Skin of body (tissue), 2 donors: ENCODE data around the gene ARHGAP26. TPM values are rescaled to one million over a fixed set of nuclear protein-coding genes. Genes with fewer than 3 reads are reported as not detected.

Experiments
- DNase-seq: peaks from one replicate; lab custom pipeline; 2025; lab: John Stamatoyannopoulos, UW
- total RNA-seq: library from RNA; depleted of rRNA; stranded (reverse); fragments of >200 nt; gene quantifications from one replicate; pipeline ENCODE4 v1.2.3, GENCODE V29; 2014

The ARHGAP26 gene
- total RNA-seq, 1 donor from 2014 or later, result 40.6 TPM

DNA sequence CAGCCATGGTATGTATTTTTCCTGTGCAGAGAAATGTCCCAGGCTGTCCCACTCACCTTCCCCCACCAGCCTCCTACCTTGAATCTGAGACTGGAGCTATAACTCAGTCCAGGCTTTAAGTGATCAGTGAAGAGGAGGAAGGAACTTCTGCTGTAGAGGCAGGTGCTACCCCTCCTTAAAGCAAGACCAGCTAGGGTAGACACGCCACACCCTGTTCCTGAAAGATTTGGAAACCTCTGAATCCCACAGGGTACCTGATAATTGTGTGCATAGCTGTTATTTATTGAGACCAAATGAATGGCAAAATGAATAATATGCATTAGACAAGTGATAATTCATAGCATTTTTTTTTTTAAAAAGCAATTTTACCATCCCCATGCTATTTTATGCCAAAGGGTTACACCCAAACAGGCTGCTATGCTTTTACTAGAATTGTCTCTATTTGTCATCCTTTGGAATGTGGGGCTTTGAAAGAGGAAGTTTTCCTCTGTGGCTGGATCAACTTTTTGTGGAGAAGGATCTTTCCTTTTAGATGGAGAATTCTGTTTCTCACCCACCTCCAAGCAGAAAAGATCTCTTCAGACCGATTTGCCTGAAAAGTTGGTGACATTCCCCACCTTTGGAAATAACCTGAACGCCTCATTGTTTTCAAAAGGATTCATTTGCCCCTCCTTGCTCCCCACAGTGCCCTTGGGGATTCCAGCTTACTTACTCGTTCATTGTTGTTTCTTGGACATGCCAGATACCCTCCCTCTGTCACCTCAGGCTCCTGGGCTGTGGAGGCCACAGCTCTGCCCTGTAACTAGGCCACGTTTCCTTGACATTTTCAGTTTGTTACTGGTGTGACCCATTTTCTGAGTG, 384.6 kb downstream of the ARHGAP26 start:
- peak; percentile 32 for DNase-seq

DNA sequence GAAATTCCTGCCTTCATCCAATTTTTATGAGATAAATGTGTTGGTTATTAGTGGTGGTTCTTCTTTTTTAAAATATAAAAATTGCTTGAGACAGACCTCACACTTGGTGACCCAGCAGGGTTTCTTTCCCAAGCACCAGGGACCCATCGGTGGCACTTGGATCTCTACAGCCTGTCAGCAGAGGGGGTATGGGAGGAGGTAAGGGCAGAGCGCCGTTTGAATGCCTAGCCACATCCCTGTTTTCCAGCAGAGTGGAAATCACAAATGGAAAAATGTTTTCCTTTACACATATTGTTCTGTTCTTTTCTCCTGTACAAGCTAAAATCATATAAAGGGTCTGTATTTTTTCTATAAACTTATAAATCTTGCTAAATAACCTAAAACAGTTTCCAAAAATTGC, 385.3 kb downstream of the ARHGAP26 start:
- DNase-seq, result no peak

DNA sequence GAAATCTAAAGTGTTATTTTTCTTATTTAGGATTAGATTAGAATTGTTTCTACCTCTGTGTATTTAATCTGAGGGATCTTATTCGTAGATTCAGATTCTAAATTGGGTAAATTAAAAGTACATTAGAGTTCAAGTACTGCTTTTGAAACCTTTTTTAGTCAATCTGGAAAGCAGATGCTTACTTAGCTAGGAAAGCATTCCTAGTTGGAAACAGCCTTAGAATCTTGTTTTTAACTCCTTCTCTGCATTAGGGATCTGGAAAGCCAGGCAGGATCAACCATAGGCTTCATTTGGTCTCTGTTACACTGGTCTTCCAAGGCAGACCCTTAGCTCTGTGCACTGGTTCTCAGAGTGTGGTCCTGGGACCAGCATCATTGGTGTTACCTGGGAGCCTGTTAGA, 385.9 kb downstream of the ARHGAP26 start:
- DNase-seq, result peak; percentile 63

DNA sequence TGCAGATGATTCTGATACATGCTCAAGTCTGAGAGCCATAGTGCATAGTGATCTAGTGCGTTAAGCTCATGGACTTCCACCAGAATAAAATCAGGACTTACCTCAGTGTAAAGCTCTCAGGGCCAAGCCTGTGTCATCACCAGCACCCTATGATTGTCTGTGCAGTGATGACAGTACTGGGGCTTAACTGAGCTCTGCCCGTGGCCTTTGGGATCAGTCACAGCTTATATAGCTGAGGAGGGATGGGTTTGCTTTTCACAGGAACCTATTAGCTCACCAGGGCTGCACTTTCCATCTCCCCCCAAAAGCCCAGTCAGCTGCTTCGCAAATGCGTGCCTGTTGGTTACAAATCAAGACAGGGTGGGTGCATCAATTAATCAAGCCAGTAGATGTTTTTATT, 386.4 kb downstream of the ARHGAP26 start:
- DNase-seq, result peak; percentile 87

DNA sequence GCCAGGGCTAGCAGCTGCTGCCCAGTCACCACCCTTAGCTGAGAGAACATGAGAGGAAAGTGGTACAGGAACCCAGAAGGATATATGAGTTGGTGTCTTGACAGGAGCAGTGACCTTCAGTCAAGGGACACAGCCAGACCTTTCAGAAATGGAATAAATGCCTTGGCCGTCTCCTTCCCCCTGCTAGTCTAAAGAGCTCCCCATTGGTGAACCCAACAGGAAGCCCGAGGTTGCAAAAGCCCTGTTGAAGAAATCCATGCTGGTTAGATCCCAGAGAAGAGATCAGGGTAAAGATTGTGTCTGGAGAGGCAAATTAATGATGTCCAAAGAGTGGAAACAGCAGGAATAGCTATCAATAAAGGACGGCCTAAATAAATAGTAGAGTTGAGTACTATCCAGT, 388.9 kb downstream of the ARHGAP26 start:
- no peak for DNase-seq

DNA sequence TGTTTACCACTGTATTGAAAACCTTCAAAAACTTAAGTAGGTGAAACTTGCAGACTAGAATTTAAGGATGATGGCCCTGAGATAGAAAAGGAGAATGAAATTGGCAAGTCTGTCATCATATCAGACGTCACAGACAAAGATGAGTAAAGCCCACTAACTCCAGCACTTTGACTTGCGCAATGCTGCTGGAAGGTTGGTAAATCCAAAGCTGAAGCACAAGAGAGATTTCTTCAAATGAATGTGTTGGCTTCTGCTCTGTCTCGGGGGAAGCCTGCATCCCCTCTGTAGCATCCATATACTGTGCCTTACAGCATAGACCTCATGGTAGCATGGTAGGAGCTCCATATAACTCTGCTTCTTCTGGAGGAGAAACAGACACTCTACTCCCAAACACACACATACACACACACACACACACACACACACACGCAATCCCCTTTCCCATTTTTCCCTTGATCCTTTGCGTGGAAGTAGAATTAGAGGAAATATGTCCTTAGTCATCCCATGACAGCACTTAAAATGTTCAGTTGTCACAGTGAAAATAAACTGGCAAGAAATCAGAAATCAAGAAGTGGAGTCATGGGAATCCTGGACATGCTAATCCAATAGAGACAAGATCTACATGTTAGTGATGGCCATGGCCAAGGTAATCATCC, 391.8 kb downstream of the ARHGAP26 start:
- DNase-seq, result no peak

DNA sequence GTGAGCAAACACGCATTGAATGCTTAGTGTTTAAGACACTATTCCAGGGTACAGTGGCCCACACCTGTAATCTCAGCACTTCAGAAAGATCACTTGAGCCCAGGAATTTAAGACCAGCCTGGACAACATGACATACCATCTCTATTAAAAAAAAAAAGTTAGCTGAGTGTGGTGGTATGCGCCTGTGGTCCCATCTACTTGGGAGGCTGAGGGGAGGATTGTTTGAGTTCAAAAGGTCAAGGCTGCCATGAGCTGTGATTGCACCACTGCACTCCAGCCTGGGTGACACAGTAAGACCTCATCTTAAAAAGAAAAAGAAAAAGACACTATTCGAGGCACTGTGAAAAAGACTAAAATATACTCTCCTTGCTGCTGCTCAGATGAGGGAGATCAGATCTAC, 392.6 kb downstream of the ARHGAP26 start:
- no peak for DNase-seq

DNA sequence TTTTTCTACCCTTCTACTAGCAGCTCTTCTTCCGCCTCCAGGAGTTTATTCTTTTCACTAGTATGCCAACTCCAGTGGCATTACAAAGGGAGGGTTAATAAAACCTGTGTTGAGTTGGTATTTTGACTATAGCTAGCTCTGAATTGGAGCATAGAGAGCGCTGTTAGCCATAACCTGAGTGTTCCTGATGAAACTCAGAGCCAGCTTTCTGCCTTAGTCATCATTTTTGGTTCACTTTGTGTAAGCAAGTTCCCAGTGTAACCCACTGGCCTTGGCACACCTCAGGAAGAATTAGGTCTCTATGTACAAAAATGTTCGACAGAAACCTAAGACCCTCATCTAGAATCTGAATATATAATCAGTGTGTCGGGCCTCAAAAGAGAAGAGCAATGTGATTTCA, 394.4 kb downstream of the ARHGAP26 start:
- no peak for DNase-seq

DNA sequence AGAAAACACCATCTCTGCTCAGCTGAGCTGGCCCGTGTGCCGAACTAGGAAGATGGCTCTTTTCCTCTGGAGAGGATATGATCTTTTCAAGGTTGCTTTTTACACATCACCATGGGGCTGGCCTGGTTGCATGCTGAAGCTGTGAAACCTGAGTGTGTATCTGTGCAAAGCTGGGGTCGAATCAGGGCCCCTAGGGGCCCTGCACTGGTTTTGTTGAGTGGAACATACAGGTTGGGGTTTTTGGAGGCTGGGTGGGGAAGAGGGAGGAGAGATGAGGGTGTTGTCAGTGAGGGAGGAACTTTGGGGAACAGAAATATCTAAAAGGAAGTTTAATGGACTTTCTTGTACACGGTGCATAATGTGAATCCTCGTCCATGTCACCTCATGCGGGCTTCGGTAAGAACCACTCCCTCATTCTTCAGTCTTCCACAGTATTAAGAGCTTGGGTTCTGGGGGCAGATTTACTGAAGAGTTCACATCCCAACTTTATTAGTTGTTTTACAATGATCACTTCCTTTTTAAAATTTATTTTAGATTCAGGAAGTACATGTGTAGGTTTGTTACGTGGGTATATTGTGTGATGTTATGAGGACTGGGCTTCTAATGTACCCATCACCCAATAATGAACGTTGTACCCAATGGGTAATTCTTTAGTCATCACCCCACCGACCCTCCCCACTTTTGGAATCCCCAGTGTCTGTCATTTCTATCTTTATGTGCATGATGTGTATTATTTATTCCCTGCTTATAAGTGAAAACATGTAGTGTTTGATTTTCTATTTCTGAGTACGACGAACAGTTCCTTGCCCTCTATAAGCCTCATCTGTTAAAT, 395.1 kb downstream of the ARHGAP26 start:
- DNase-seq, result no peak

DNA sequence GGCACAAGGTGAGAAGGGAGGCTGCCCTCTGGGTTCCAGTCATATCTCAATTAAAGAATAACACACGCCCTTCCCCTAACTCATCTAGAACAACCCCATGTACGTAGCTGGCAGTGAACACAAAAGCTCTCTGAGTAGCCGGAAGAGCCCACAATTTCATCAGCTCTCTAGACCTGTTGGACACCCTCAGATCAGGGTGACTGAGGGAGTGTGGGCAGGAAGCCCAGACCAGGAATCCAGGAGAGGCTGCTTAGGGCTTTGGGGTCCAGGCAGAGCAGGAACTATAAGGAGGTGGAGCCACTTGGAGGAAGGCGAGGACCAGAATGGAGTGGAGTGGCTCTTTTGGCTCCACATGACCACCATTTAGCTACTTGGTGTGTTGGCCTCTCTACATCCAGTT, 395.9 kb downstream of the ARHGAP26 start:
- no peak for DNase-seq

DNA sequence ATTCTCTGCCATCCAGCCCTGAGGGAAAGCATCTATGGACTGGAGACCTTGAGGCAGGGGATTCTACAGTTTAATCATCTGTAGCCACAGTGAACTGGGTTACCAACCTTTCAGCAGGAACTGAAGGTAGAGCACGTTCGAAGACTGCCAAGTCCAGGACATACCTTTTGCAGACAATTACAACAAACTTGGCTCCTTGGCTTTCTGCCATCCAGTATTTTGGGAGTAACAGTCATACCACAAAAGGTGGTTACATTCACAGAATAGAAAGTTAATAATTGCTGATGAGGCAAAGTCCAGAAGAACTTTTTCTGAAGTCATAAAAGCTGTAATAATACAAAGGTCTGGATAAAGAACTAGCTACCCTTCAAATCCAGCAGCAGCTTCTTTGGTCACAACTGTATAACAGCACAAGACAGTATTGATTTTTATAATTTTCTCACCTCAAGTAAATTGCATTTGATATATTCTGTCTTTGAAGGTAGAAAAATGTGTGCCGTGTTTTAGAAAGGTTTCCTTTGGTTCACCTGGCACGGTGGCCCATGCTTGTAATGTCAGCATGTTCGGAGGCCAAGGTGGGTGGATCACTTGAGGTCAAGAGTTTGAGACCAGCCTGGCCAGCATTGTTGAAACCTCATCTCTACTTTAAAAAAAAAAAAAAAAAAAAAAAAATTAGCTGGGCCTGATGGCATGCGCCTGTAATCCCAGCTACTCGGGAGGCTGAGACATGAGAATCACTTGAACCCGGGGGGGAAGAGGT, 396.7 kb downstream of the ARHGAP26 start:
- DNase-seq, result no peak

DNA sequence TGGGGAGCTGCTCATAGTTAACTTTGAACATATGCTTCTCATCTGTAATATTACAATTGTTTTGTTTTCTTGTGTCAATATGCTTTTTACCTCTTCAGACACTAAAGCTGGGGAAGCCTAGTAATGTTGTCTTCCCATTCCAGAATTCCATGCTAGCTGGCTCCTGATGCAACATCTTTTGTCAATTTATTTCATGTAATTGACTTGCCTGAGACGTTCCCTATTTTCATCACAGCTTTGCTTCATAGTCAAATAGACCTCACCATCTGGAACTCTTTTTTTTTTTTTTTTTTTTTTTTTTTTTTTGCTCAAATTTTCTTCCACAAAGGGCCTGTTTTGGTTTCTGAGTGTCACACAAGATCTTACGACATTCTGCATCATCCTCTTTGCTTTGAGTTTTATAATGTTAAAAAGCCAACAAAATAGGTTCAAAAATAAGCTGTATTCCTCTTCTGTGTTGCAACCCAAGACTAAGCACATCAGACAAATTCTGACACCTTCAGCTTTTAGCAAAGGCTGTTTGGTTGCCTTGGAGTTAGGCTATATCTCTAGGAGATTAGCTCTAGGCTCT, 398.1 kb downstream of the ARHGAP26 start:
- DNase-seq, result peak; percentile 95

DNA sequence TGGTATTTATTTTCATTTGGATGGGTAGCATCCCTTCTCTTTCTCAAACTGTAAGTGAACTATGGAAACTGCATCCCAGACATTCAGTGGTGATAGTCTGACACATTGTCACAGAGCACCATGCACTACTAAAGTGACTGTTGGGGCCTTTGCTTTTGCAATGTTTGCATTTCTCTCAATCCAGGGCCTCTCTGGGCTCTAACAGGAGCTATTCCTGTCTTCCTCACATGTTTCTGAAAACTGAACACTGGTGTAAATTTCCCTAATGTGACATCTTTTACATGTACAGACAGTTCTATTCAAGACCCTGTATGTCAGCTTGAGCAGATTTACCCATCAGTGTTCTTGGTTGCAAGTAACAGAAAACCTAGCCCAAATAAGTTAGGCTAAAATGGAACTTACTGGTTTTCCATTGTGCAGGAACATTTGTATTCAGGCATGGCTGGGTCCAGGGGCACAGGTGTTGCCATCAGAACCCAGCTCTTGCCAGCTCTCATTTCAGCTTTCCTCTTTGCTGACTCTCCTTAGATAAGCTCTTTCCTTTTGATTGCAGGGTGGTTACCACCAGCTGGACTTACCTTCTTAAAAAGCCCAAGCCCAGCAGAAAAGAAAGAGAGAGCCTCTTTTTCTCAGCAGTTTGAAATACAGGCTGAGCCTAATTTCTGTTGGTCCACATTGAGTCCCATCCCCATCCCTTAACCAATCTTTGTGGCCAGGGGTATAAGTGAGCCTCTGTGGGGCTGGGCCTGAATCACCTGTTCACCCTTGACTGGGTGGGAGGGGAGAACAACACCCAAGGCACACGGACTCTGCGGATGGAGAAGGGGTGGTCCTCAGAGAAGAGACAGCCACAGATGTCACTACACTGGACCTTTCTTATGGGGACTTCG, 399.0 kb downstream of the ARHGAP26 start:
- no peak for DNase-seq

DNA sequence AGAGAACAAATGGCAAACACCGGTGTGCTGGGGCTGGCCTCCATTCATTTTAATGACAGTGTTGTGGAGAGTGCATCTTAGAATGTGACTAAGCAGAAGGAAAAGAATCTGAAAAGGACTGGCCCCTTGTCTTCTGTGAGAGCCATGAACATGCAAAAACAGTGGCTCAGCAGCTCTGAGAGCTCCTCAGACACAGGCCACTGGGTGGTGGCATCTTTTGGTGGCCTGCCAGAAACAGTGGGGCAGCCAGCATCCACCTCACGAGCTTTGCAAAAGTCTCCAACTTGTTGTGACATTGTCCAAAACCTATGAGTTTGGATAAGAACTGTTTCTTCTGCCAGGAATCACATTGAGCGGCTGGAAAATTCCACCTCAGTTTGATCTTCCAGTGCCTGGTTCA, 399.9 kb downstream of the ARHGAP26 start:
- no peak for DNase-seq

DNA sequence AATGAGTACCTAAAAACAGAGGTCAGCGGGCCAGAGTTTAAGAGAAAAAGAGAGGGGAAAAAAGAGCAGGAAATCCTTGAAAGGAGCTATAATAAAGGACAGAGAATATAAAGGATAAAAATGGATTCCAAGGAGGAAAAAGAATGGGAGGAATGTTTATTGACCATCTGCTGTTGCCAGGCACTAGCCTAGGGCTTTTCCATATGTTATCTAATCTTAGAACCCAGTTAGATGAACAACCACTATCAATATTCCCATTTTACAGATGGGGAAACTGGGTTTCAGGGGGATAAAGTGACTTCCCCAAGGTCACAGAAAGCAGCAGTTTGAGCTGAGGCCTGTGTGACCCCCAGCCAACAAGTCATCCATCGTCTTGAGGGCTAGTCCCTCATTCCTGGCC, 400.8 kb downstream of the ARHGAP26 start:
- no peak for DNase-seq

DNA sequence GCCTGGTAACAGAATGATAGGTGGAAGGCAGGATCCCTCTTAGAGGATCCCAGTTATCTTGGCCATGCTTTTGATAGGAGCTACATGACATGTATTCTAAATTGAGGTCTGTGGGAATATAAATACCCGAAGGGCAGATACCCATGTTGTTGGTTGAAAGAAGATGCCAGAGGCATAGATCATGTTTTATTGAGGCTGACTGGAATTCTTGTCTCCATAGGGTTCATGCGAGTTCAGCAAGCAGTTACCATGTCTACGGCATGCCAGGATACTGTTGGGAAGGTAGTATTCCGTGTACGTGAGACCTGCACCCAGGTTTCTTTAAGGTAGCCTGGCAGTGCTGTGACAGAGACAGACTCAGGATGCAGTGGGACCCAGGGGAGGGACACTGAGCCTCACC, 402.6 kb downstream of the ARHGAP26 start:
- no peak for DNase-seq

DNA sequence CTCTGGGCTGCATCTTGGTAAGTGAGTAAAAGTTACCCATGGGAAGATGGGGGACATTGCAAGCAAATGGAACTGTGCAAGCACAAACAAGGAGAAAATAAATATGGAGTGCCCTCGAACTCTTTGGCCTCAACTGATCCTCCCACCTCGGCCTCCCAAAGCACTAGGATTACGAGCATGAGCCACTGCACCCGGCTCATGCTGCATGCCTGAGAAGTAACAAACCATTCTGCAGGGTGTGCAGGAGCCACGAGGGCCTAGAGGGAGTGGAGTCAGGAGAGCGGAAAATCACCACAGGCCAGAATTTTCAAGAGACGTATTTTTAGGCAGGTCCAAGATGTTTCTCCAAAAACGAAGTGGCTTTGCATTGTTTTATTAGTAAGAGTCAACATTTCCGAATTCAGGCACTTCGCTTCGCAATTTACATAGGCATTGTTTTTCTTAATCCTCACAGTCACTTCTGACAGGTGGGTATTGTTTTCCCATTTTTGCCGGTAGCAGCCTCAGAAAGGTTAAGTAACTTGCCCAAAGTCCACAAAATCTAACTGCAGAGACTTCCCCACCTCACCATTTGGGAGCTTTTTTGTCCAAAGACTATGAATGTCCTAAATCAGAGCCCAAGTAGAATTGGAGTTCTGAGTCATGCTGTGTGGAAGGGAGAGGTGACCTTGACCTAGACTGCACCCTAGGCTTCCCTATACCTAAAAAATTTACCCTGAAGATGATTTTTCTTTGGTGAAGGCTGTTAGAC, 403.1 kb downstream of the ARHGAP26 start:
- no peak for DNase-seq

DNA sequence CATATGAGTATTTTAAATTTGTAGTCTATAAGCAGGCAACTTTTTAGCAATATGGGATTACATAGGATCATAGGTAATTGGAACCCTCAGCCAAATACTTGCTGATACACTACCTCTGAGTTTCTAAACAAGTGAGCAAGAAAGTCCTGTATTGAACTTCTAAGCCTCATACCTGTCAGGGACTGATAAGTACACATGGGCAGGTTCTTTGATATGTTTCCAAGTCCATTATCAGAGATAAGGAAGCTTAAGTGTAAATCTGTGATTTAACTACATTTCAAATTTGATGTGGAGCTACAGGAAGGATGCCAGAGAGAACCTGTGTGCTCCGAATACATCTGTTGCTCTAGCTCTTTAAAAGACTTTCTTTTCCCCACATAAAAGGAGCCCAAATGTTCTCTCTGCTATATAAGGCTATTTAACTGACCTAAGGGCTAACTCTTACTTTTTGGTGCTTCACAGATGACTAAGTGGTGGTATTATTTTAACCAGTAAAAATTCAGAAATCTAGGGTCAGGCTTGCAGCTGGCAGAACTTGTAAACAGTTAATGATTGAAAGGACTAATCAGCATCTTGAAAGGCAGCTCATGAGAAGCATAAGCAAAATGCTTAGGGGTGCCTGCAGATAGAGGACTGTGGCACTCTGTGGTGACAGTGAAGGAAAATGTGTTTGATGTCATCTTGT, 404.7 kb downstream of the ARHGAP26 start:
- no peak for DNase-seq

DNA sequence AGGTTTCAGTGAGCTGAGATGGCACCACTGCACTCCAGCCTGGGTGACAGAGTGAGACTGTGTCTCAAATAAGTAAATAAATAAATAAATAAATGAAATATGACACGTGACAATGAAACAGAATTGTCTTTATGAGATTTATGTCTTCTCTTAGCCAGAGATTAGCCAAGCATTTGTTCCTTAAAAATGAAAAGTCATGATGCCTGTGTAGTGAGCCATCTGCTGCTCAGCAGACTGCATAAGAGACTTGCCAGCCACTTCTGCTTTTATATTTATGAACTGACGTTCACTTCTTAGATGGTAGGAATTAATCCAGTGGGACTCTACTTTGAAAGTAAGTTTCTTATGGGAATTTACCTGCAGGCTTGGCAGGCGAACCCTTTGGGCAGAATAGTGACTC, 405.9 kb downstream of the ARHGAP26 start:
- no peak for DNase-seq
